ENCODE data around the gene SSBP3. TPM values are rescaled to one million over a fixed set of nuclear protein-coding genes. Genes with fewer than 3 reads are reported as not detected.

SSBP3 gene
- total RNA-seq, 1 experiment from 2014 or later = 37.5 TPM

DNA sequence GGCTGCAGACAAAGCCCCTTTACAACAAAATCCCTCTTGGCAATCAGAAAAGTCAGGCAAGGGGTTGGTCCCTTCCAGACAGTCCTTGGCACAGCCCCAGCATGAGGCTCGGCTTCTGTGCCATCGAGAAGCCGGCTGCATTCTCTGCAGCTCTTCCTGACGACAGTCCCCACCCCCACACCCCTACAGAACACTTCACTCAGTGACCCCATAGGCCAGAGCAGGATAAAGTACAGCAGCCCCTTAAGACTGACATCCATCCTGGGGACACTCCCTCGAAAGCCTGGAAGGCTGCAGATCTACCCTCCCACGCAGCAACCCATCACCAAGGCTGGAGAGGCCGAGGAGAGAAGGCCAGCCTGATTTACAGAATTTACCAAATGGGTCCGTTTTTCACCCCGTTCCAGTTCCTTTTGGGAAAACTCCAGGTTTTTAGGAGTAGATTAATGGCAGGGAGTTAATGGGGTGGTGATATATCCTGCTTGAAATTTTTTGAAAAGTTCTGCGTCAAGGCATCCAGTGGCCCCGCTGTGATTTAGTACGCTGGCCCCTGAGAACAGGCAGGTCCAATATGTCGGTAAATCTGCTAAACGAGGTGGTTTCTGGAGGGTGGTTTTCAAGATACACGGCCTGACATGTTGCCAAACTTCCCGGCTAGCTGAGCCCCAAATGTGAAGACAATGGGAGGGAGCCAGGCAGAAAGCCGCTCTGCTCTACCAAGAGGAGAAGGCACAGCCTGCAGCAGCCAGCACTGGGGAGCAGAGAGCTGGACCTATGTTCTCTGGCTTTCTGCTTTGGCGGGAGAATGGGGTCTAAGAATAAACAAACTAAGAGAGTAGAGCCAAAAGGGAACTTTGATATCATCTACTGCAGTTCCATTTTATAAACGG, 81.7 kb downstream of the SSBP3 start:
- no peak for ATAC-seq
- no peak overlapping the region for H3K4me2 ChIP-seq (ENCODE audit: low read length)
- no peaks in the 10 kb centered on the region for H3K79me2 ChIP-seq (ENCODE audit: insufficient read depth, low read length)
- no peak overlapping the region for H3K9ac ChIP-seq (ENCODE audit: low read length)
- intact Hi-C loops (cut with micrococcal nuclease) = no loop called here
- H3K36me3 ChIP-seq (ENCODE audit: control insufficient read depth in 1 of 2, insufficient read depth in 2 of 2, low read length in 2 of 2) = no peaks in the 10 kb centered on the region
- DNase-seq (ENCODE audit: low read depth, low spot score) = no peak
- ChIA-PET CTCF (no interaction called here), POLR2A (no interaction called here), RAD21 (ENCODE audit: low non-redundant PET in 1 of 2, low total read pairs in 2 of 2, uncharacterized antibody in 2 of 2, unreplicated experiment in 2 of 2) (no interaction called here)
- TF ChIP-seq ZNF274 (IDR thresholded peaks at IDR 0.05; ENCODE audit: low read depth, low read length) (no peak), CBX3 (IDR thresholded peaks at IDR 0.05; ENCODE audit: low read depth) (no peak), EZH2phosphoT487 (IDR thresholded peaks at IDR 0.05; ENCODE audit: borderline replicate concordance) (no peak), YY1 (IDR thresholded peaks at IDR 0.05; ENCODE audit: extremely low read depth, insufficient replicate concordance, low read depth, low read length) (no peak), RAD21 (IDR thresholded peaks at IDR 0.05; ENCODE audit: low read depth) (no peak), POLR2A (IDR thresholded peaks at IDR 0.05; ENCODE audit: borderline replicate concordance, extremely low read depth, insufficient read depth, insufficient read length) (no peak)
- no TSS peak for BruUV-seq (replicated peaks)
- no peak overlapping the region for H3K27ac ChIP-seq (ENCODE audit: low read depth, low read length)
- no peak overlapping the region for H2AFZ ChIP-seq (ENCODE audit: low read depth, low read length, poor library complexity, severe bottlenecking)
- H3K4me3 ChIP-seq (replicated peaks in 1 of 2; ENCODE audit: low read depth in 1 of 2, low read length in 2 of 2) = no peak overlapping the region
- peaks cover 0 to 3% of the 10 kb centered on the region in 2 experiments; a peak in 1 of 4 replicates for H3K4me1 ChIP-seq (ENCODE audit: control insufficient read depth in 1 of 2, insufficient read depth in 2 of 2, low read length in 2 of 2)
- H3K9me2 ChIP-seq (ENCODE audit: insufficient read depth) = no peaks in the 10 kb centered on the region
- no peaks in the 10 kb centered on the region for H3K27me3 ChIP-seq (ENCODE audit: insufficient read depth, low read length)
- no peaks in the 10 kb centered on the region for H3K9me3 ChIP-seq (ENCODE audit: control insufficient read depth in 1 of 2, insufficient read depth in 1 of 2, low read depth in 1 of 2, low read length in 2 of 2)
- no peaks in the 10 kb centered on the region for H4K20me1 ChIP-seq (ENCODE audit: insufficient read depth)

DNA sequence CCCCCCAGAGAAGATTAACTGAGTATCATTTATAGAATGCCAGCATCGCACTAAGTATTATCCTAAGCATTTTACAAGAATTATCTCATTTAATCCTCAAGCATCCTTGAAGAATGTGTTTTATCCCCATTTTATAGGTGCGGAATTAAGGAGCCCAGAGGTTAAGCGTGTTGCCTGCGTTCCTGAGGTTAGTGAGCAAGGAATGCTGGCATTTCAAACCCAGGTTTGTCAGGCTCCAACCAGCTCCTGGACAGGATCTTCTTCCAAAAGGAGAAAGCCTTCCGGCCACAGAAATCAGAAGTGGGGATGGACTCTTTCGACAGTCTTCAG, 82.3 kb downstream of the SSBP3 start:
- no peaks in the 10 kb centered on the region for H3K79me2 ChIP-seq (ENCODE audit: insufficient read depth, low read length)
- POLR2A ChIA-PET = no interaction called here
- H3K4me2 ChIP-seq (ENCODE audit: low read length) = no peak overlapping the region
- intact Hi-C loops (cut with micrococcal nuclease) = no loop called here
- H3K4me3 ChIP-seq (replicated peaks in 1 of 2; ENCODE audit: low read depth in 1 of 2, low read length in 2 of 2) = no peak overlapping the region
- RAD21 ChIA-PET (ENCODE audit: low non-redundant PET in 1 of 2, low total read pairs in 2 of 2, uncharacterized antibody in 2 of 2, unreplicated experiment in 2 of 2) = no interaction called here
- no peaks in the 10 kb centered on the region for H3K9me2 ChIP-seq (ENCODE audit: insufficient read depth)
- CTCF ChIA-PET = no interaction called here
- BruUV-seq (replicated peaks) = no TSS peak
- no peak overlapping the region for H3K27ac ChIP-seq (ENCODE audit: low read depth, low read length)
- peaks cover 0 to 3% of the 10 kb centered on the region in 2 experiments; a peak in 1 of 4 replicates for H3K4me1 ChIP-seq (ENCODE audit: control insufficient read depth in 1 of 2, insufficient read depth in 2 of 2, low read length in 2 of 2)
- H3K36me3 ChIP-seq (ENCODE audit: control insufficient read depth in 1 of 2, insufficient read depth in 2 of 2, low read length in 2 of 2) = no peaks in the 10 kb centered on the region
- DNase-seq (ENCODE audit: low read depth, low spot score) = no peak
- no peaks in the 10 kb centered on the region for H3K9me3 ChIP-seq (ENCODE audit: control insufficient read depth in 1 of 2, insufficient read depth in 1 of 2, low read depth in 1 of 2, low read length in 2 of 2)
- TF ChIP-seq SIN3A (IDR thresholded peaks at IDR 0.05; ENCODE audit: low read depth) = no peak
- no peak overlapping the region for H2AFZ ChIP-seq (ENCODE audit: low read depth, low read length, poor library complexity, severe bottlenecking)
- H4K20me1 ChIP-seq (ENCODE audit: insufficient read depth) = no peaks in the 10 kb centered on the region
- no peak for ATAC-seq
- no peak overlapping the region for H3K9ac ChIP-seq (ENCODE audit: low read length)
- no peaks in the 10 kb centered on the region for H3K27me3 ChIP-seq (ENCODE audit: insufficient read depth, low read length)
